Nephron (organoid): ENCODE measurements around the gene GRIP2.

Source experiments
- H3K27ac Mint-ChIP-seq, 3 experiments: 2 replicates each; pipeline ENCODE4 v1.8.0; 2020; ENCODE audit warnings: mixed read lengths in 3 of 3, mild to moderate bottlenecking in 2 of 3, moderate library complexity in 1 of 3
- H3K27me3 Mint-ChIP-seq: 2 replicates; pipeline ENCODE4 v1.8.0; 2021; ENCODE audit warnings: low read depth, mild to moderate bottlenecking, moderate library complexity, mixed read lengths
- H3K36me3 Mint-ChIP-seq: 2 replicates; pipeline ENCODE4 v1.8.0; 2020; ENCODE audit warnings: low read depth, mixed read lengths
- H3K4me1 Mint-ChIP-seq: 2 replicates; pipeline ENCODE4 v1.8.0; 2020; ENCODE audit warnings: mixed read lengths
- H3K4me3 Mint-ChIP-seq, 3 experiments: 2 replicates each; pipeline ENCODE4 v1.8.0; 2020; ENCODE audit warnings: mild to moderate bottlenecking in 3 of 3, mixed read lengths in 3 of 3, moderate library complexity in 2 of 3
- H3K9me3 Mint-ChIP-seq: 2 replicates; pipeline ENCODE4 v1.8.0; 2020; ENCODE audit warnings: mixed read lengths
- CTCF ChIP-seq, 3 experiments: fragments of 200-600 bp; sonication (generic); IDR thresholded peaks; one replicate each; pipeline ENCODE4 v1.5.0; 2021; ENCODE audit warnings: antibody characterized with exemption in 3 of 3; ENCODE audit not compliant: unreplicated experiment in 3 of 3

GRIP2 gene

GRCh38 chr3:14488286-14489041 lies 51.7 kb downstream of the GRIP2 start:
- peaks cover 39% of the 10 kb centered on the region for H3K36me3 Mint-ChIP-seq
- H3K27ac Mint-ChIP-seq, result peak overlapping the region; percentile 1 to 37 (median 16)
- H3K27me3 Mint-ChIP-seq, result no peaks in the 10 kb centered on the region
- no peak for TF ChIP-seq CTCF (IDR thresholded peaks at IDR 0.05; ENCODE audit: unreplicated experiment in 3 of 3)
- H3K4me1 Mint-ChIP-seq, result peaks cover 7% of the 10 kb centered on the region
- no peaks in the 10 kb centered on the region for H3K9me3 Mint-ChIP-seq
- H3K4me3 Mint-ChIP-seq, result no peak overlapping the region

- Mint-ChIP-seq H3K27ac (no peak overlapping the region), H3K27me3 (no peaks in the 10 kb centered on the region), H3K36me3 (peaks cover 42% of the 10 kb centered on the region), H3K4me1 (peaks cover 7% of the 10 kb centered on the region), H3K9me3 (no peaks in the 10 kb centered on the region), H3K4me3 (no peak overlapping the region)
- TF ChIP-seq CTCF (IDR thresholded peaks at IDR 0.05; ENCODE audit: unreplicated experiment in 3 of 3), result no peak
Observed at GRCh38 chr3:14487821-14488220, 52.3 kb downstream of the GRIP2 start.

- peaks cover 11% of the 10 kb centered on the region for H3K4me1 Mint-ChIP-seq
- TF ChIP-seq CTCF (IDR thresholded peaks at IDR 0.05; ENCODE audit: unreplicated experiment in 3 of 3), result no peak
- H3K9me3 Mint-ChIP-seq, result no peaks in the 10 kb centered on the region
- H3K27ac Mint-ChIP-seq, result peak overlapping the region in 1 of 3 experiments; percentile 14
- no peak overlapping the region for H3K4me3 Mint-ChIP-seq
- H3K27me3 Mint-ChIP-seq, result no peaks in the 10 kb centered on the region
- H3K36me3 Mint-ChIP-seq, result peaks cover 42% of the 10 kb centered on the region
Observed at GRCh38 chr3:14487086-14487485, 53.1 kb downstream of the GRIP2 start.

GRCh38 chr3:14486460-14486859 lies 53.7 kb downstream of the GRIP2 start:
- no peaks in the 10 kb centered on the region for H3K27me3 Mint-ChIP-seq
- H3K9me3 Mint-ChIP-seq, result no peaks in the 10 kb centered on the region
- H3K36me3 Mint-ChIP-seq, result peaks cover 42% of the 10 kb centered on the region
- no peak overlapping the region for H3K4me3 Mint-ChIP-seq
- no peak for TF ChIP-seq CTCF (IDR thresholded peaks at IDR 0.05; ENCODE audit: unreplicated experiment in 3 of 3)
- H3K4me1 Mint-ChIP-seq, result peaks cover 16% of the 10 kb centered on the region
- H3K27ac Mint-ChIP-seq, result peak overlapping the region in 1 of 3 experiments; percentile 14

GRCh38 chr3:14485981-14486380 lies 54.2 kb downstream of the GRIP2 start:
- Mint-ChIP-seq H3K27me3 (no peaks in the 10 kb centered on the region), H3K27ac (no peak overlapping the region), H3K9me3 (no peaks in the 10 kb centered on the region), H3K36me3 (peaks cover 45% of the 10 kb centered on the region), H3K4me3 (no peak overlapping the region), H3K4me1 (peaks cover 18% of the 10 kb centered on the region)
- TF ChIP-seq CTCF (IDR thresholded peaks at IDR 0.05; ENCODE audit: unreplicated experiment in 3 of 3), result no peak

- TF ChIP-seq CTCF (IDR thresholded peaks at IDR 0.05; ENCODE audit: unreplicated experiment in 3 of 3), result no peak
- H3K36me3 Mint-ChIP-seq, result peaks cover 40% of the 10 kb centered on the region
- H3K9me3 Mint-ChIP-seq, result no peaks in the 10 kb centered on the region
- no peak overlapping the region for H3K4me3 Mint-ChIP-seq
- no peaks in the 10 kb centered on the region for H3K27me3 Mint-ChIP-seq
- no peak overlapping the region for H3K27ac Mint-ChIP-seq
- peaks cover 21% of the 10 kb centered on the region for H3K4me1 Mint-ChIP-seq
Observed at GRCh38 chr3:14484741-14485140, 55.4 kb downstream of the GRIP2 start.
